ENCODE measurements around the gene KRT15. TPM values are rescaled to one million over a fixed set of nuclear protein-coding genes. Genes with fewer than 3 reads are reported as not detected.

Gene KRT15
- total and polyA plus RNA-seq, 10 of the 15 experiments (the other 5 are each of a cell fraction or from before 2014, with no cell fraction given): 0.06 to 0.17 TPM; not detected in 8

DNA sequence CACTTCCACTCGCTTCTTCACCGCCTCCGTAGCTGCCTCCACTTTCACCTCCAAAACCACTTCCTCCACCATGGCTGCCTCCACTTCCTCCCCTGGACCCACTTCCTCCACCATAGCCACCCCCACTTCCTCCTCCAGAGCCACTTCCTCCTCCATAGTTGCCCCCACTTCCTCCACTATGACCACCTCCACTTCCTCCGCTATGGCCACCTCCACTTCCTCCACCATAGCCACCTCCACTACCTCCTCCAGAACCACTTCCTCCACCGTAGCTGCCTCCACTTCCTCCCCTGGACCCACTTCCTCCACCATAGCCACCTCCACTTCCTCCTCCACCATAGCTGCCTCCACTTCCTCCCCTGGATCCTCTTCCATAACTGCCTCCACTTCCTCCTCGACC is 48.6 kb upstream of the KRT15 start:
- CTCF ChIA-PET: interaction anchor here (0.6 to 1.8 kb wide), 3 partner anchors 18 to 1038 kb away, joined by 3 to 7 read pairs (median 3); no protein-coding TSS in a partner anchor
- RAD21 ChIA-PET (ENCODE audit: unreplicated experiment): no interaction called here
- Histone ChIP-seq H3K4me3 (no peak overlapping the region), H2AFZ (ENCODE audit: control insufficient read depth, low read depth, low read length) (no peak overlapping the region), H3K36me3 (ENCODE audit: control insufficient read depth in 2 of 2, insufficient read depth in 2 of 2, low read length in 1 of 2) (no peaks in the 10 kb centered on the region), H3K79me2 (ENCODE audit: control insufficient read depth, insufficient read depth, low read length) (no peaks in the 10 kb centered on the region), H3K9me3 (replicated peaks; ENCODE audit: control insufficient read depth, insufficient read depth, low read length) (no peaks in the 10 kb centered on the region), H3K27me3 (replicated peaks in 1 of 2; ENCODE audit: control insufficient read depth in 2 of 2, insufficient read depth in 2 of 2, low read length in 1 of 2) (peaks cover 0 to 2% of the 10 kb centered on the region in 2 experiments; a peak in 3 of 4 replicates), H3K4me1 (ENCODE audit: control insufficient read depth, insufficient read depth, low read length) (no peaks in the 10 kb centered on the region), H4K20me1 (ENCODE audit: control insufficient read depth, insufficient read depth) (no peaks in the 10 kb centered on the region), H3K27ac (ENCODE audit: control insufficient read depth, insufficient read depth) (no peak overlapping the region), H3K4me2 (ENCODE audit: control insufficient read depth, insufficient read depth) (no peak overlapping the region), H3K9ac (ENCODE audit: control insufficient read depth, insufficient read depth, low read length) (no peak overlapping the region)
- SMC1A ChIA-PET (ENCODE audit: uncharacterized antibody, unreplicated experiment): no interaction called here
- in situ Hi-C loops (cut with MboI): no loop called here
- DNase-seq (ENCODE audit: low read depth, low spot score) (no peak), FAIRE-seq (no peak), ATAC-seq (no peak)
- no TSS peak for BruUV-seq (replicated peaks)
- intact Hi-C loops (cut with micrococcal nuclease; ENCODE audit: unreplicated experiment): no loop called here
- TF ChIP-seq ETV6 (conservative IDR thresholded peaks at IDR 0.05 in 1 of 2, IDR thresholded peaks at IDR 0.05 in 1 of 2; ENCODE audit: borderline replicate concordance in 1 of 2, low read depth in 1 of 2) (no peak), CHD1 (IDR thresholded peaks at IDR 0.05; ENCODE audit: low read depth, low read length) (no peak)
- WGBS (ENCODE audit: insufficient coverage, insufficient replicate concordance, low lambda C conversion rate, missing lambda C conversion rate): 24% methylated on average over 6 of the region's 6 CpGs
- POLR2A ChIA-PET: interaction anchor here (0.5 kb wide), 1 partner anchor 861 kb away, joined by 4 read pairs; no protein-coding TSS in a partner anchor

DNA sequence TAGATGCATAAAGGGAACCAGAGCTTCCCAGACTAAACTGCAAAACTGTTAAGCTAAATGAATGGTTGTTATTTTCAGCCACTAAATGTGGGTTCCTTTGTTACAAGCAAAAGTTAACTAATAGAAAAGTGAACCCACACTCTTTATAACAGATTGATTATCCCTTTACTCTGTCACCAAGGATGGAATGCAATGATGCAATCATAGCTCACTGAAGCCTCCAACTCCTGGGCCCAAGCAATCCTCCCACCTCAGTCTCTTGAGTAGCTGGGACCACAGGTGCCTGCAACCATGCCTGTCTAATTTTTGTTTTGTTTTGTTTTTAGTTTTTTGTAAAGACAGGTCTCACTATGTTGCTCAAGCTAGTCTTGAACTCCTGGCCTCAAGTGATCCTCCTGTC is 46.6 kb upstream of the KRT15 start:
- Histone ChIP-seq H3K4me2 (ENCODE audit: control insufficient read depth, insufficient read depth) (no peak overlapping the region), H3K4me1 (ENCODE audit: control insufficient read depth, insufficient read depth, low read length) (no peaks in the 10 kb centered on the region), H3K27ac (ENCODE audit: control insufficient read depth, insufficient read depth) (no peak overlapping the region), H3K79me2 (ENCODE audit: control insufficient read depth, insufficient read depth, low read length) (no peaks in the 10 kb centered on the region), H4K20me1 (ENCODE audit: control insufficient read depth, insufficient read depth) (no peaks in the 10 kb centered on the region), H3K4me3 (no peak overlapping the region), H2AFZ (ENCODE audit: control insufficient read depth, low read depth, low read length) (no peak overlapping the region), H3K9ac (ENCODE audit: control insufficient read depth, insufficient read depth, low read length) (no peak overlapping the region), H3K27me3 (replicated peaks in 1 of 2; ENCODE audit: control insufficient read depth in 2 of 2, insufficient read depth in 2 of 2, low read length in 1 of 2) (peaks cover 0 to 3% of the 10 kb centered on the region in 2 experiments; a peak in 3 of 4 replicates), H3K36me3 (ENCODE audit: control insufficient read depth in 2 of 2, insufficient read depth in 2 of 2, low read length in 1 of 2) (no peaks in the 10 kb centered on the region), H3K9me3 (replicated peaks; ENCODE audit: control insufficient read depth, insufficient read depth, low read length) (no peaks in the 10 kb centered on the region)
- intact Hi-C loops (cut with micrococcal nuclease; ENCODE audit: unreplicated experiment) (no loop called here), in situ Hi-C loops (cut with MboI) (no loop called here)
- ChIA-PET CTCF (interaction anchor here (1.2 to 2.0 kb wide), 3 partner anchors 16 to 83 kb away, joined by 3 to 12 read pairs (median 3); no protein-coding TSS in a partner anchor), SMC1A (ENCODE audit: uncharacterized antibody, unreplicated experiment) (interaction anchor here (1.1 to 3.1 kb wide), 2 partner anchors 17 to 20 kb away, joined by 3 to 8 read pairs; no protein-coding TSS in a partner anchor), RAD21 (ENCODE audit: unreplicated experiment) (no interaction called here), POLR2A (no interaction called here)
- BruUV-seq (replicated peaks): no TSS peak
- DNase-seq (ENCODE audit: low read depth, low spot score) (no peak), FAIRE-seq (no peak), ATAC-seq (no peak)
- no peak for TF ChIP-seq RCOR1 (conservative IDR thresholded peaks at IDR 0.05; ENCODE audit: low read depth, low read length)
- TF ChIP-seq NFIC (IDR thresholded peaks at IDR 0.05; ENCODE audit: low read depth, low read length): no peak
- TF ChIP-seq EED (IDR thresholded peaks at IDR 0.05; ENCODE audit: low read depth): no peak
- no peak for TF ChIP-seq WRNIP1 (IDR thresholded peaks at IDR 0.05; ENCODE audit: borderline replicate concordance, low read depth, low read length)
- no peak for TF ChIP-seq POU2F2 (IDR thresholded peaks at IDR 0.05; ENCODE audit: borderline replicate concordance, low read depth, low read length)
- no peak for TF ChIP-seq DPF2 (IDR thresholded peaks at IDR 0.05)
- TF ChIP-seq NBN (IDR thresholded peaks at IDR 0.05): no peak
- TF ChIP-seq CHD1 (IDR thresholded peaks at IDR 0.05; ENCODE audit: low read depth, low read length): no peak
- TF ChIP-seq, protein P1, sequence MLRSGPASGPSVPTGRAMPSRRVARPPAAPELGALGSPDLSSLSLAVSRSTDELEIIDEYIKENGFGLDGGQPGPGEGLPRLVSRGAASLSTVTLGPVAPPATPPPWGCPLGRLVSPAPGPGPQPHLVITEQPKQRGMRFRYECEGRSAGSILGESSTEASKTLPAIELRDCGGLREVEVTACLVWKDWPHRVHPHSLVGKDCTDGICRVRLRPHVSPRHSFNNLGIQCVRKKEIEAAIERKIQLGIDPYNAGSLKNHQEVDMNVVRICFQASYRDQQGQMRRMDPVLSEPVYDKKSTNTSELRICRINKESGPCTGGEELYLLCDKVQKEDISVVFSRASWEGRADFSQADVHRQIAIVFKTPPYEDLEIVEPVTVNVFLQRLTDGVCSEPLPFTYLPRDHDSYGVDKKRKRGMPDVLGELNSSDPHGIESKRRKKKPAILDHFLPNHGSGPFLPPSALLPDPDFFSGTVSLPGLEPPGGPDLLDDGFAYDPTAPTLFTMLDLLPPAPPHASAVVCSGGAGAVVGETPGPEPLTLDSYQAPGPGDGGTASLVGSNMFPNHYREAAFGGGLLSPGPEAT (IDR thresholded peaks at IDR 0.05; ENCODE audit: low read depth): no peak

All from GM12878 (cell line).